ENCODE measurements around the gene KRTAP2-1. TPM values are rescaled to one million over a fixed set of nuclear protein-coding genes. Genes with fewer than 3 reads are reported as not detected.

KRTAP2-1 gene
- total and polyA plus RNA-seq, 2 donors from 2014 or later, result not detected

DNA sequence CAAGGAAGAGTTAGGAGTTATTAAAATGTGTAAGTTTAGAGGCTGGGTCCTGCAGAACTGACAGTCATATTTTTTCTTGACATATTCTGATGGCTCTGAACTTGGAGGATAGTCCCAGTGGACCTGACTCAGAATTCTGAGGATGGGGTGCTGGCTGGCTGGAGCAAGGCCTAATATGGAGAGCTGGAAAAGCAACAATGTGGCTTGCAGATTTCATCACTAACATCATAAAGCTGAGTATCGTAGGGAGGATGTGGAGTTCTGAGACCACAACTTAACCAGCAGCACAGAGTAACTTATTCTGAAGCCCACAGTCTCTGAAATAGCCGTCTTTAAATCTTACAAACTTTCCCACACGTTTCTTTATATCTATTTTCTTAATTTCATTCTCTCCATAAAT lies 22.4 kb downstream of the KRTAP2-1 start:
- H3K27ac ChIP-seq (ENCODE audit: low read depth in 2 of 2, low read length in 2 of 2), result no peak overlapping the region
- DNase-seq (no peak), FAIRE-seq (no peak)
- H3K4me3 ChIP-seq (ENCODE audit: low read length in 3 of 3), result no peak overlapping the region
- H3K4me1 ChIP-seq (ENCODE audit: control insufficient read depth in 2 of 3, insufficient read depth in 2 of 3, low read depth in 1 of 3, low read length in 3 of 3), result no peaks in the 10 kb centered on the region
- intact Hi-C loops (cut with DNase I), result no loop called here
- no peaks in the 10 kb centered on the region for H3K36me3 ChIP-seq (ENCODE audit: control insufficient read depth in 2 of 3, insufficient read depth in 3 of 3, low read length in 3 of 3)
- peaks cover 0 to 9% (median 0%) of the 10 kb centered on the region in 3 donors for H3K9me3 ChIP-seq (ENCODE audit: control insufficient read depth in 2 of 3, insufficient read depth in 1 of 3, low read length in 3 of 3)
- no peak overlapping the region for H3K9ac ChIP-seq (ENCODE audit: low read length in 3 of 3)
- no peaks in the 10 kb centered on the region for H3K27me3 ChIP-seq (ENCODE audit: control insufficient read depth, insufficient read depth, low read length)
- TF ChIP-seq, protein P1, sequence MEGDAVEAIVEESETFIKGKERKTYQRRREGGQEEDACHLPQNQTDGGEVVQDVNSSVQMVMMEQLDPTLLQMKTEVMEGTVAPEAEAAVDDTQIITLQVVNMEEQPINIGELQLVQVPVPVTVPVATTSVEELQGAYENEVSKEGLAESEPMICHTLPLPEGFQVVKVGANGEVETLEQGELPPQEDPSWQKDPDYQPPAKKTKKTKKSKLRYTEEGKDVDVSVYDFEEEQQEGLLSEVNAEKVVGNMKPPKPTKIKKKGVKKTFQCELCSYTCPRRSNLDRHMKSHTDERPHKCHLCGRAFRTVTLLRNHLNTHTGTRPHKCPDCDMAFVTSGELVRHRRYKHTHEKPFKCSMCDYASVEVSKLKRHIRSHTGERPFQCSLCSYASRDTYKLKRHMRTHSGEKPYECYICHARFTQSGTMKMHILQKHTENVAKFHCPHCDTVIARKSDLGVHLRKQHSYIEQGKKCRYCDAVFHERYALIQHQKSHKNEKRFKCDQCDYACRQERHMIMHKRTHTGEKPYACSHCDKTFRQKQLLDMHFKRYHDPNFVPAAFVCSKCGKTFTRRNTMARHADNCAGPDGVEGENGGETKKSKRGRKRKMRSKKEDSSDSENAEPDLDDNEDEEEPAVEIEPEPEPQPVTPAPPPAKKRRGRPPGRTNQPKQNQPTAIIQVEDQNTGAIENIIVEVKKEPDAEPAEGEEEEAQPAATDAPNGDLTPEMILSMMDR (IDR thresholded peaks at IDR 0.05; ENCODE audit: borderline replicate concordance, extremely low read depth, insufficient read depth), result no peak

DNA sequence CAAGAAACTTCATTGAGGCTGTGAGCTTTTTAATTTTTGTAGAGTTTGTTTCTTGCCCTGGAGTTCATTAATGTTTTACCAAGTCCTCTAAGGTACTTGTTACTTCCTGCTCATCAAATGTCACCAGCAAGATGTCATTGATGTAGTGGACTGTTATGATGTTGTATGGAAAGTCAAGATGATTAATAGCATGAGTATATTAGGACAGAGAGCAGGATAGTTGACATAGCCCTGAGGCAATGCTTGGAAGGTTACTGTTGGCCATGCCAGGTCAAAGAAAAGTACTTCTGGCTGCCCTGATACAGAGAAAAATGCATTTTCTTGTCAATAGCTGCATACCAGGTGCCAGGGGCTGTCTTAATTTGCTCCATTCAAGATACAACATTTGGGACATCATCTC lies 26.8 kb downstream of the KRTAP2-1 start:
- intact Hi-C loops (cut with DNase I), result no loop called here
- Histone ChIP-seq H3K4me3 (ENCODE audit: low read length in 3 of 3) (no peak overlapping the region), H3K4me1 (ENCODE audit: control insufficient read depth in 2 of 3, insufficient read depth in 2 of 3, low read depth in 1 of 3, low read length in 3 of 3) (no peaks in the 10 kb centered on the region), H3K9ac (ENCODE audit: low read length in 3 of 3) (no peak overlapping the region), H3K9me3 (ENCODE audit: control insufficient read depth in 2 of 3, insufficient read depth in 1 of 3, low read length in 3 of 3) (peaks cover 0 to 9% (median 0%) of the 10 kb centered on the region in 3 donors), H3K27ac (ENCODE audit: low read depth in 2 of 2, low read length in 2 of 2) (no peak overlapping the region), H3K27me3 (ENCODE audit: control insufficient read depth, insufficient read depth, low read length) (no peaks in the 10 kb centered on the region), H3K36me3 (ENCODE audit: control insufficient read depth in 2 of 3, insufficient read depth in 3 of 3, low read length in 3 of 3) (no peaks in the 10 kb centered on the region)
- DNase-seq (no peak), FAIRE-seq (no peak)
- TF ChIP-seq, protein P1 (IDR thresholded peaks at IDR 0.05; ENCODE audit: borderline replicate concordance, extremely low read depth, insufficient read depth), result no peak

DNA sequence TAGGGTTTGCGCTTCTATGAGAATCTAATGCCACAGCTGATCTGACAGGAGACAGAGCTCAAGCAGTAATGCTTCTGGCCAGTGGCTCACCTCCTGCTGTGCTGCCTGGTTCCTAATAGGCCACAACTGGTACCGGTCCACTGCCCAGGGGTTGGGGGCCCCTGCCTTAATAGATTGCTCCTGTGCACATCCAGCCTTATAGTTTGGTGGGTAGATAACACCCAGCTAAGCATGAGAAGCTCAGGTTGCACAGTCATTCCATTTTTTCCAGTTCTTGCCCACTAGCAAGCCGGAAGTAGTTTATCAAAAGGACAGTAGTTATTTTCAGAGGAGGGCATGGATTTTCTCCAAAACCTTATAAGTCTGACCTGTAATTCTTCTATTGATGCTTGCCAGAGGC lies 27.7 kb downstream of the KRTAP2-1 start:
- Histone ChIP-seq H3K9me3 (ENCODE audit: control insufficient read depth in 2 of 3, insufficient read depth in 1 of 3, low read length in 3 of 3) (peaks cover 0 to 9% (median 0%) of the 10 kb centered on the region in 3 donors), H3K4me1 (ENCODE audit: control insufficient read depth in 2 of 3, insufficient read depth in 2 of 3, low read depth in 1 of 3, low read length in 3 of 3) (no peaks in the 10 kb centered on the region), H3K9ac (ENCODE audit: low read length in 3 of 3) (no peak overlapping the region), H3K4me3 (ENCODE audit: low read length in 3 of 3) (no peak overlapping the region), H3K27me3 (ENCODE audit: control insufficient read depth, insufficient read depth, low read length) (no peaks in the 10 kb centered on the region), H3K36me3 (ENCODE audit: control insufficient read depth in 2 of 3, insufficient read depth in 3 of 3, low read length in 3 of 3) (no peaks in the 10 kb centered on the region), H3K27ac (ENCODE audit: low read depth in 2 of 2, low read length in 2 of 2) (no peak overlapping the region)
- TF ChIP-seq, protein P1 (IDR thresholded peaks at IDR 0.05; ENCODE audit: borderline replicate concordance, extremely low read depth, insufficient read depth), result no peak
- intact Hi-C loops (cut with DNase I), result no loop called here
- DNase-seq (no peak), FAIRE-seq (no peak)

DNA sequence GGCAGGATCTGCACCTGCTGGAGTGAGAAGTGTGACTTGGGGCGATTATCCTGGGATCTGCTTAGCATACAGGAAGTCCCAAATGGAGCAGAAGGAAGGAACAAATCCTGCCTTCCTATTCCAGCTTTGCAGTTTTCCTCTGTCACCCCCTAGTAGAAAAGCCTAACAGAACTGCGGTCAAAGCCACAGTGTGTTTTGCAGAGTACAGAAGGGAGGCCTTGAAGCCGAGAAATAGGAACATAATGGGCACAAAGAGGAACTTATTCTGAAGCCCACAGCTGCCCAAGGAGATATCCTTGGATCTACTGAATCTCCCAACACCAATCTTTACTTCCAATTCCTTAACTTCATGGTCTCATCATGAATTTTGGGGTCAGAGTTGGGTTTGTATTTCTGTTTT lies 28.6 kb downstream of the KRTAP2-1 start:
- DNase-seq (no peak), FAIRE-seq (no peak)
- intact Hi-C loops (cut with DNase I), result no loop called here
- Histone ChIP-seq H3K4me1 (ENCODE audit: control insufficient read depth in 2 of 3, insufficient read depth in 2 of 3, low read depth in 1 of 3, low read length in 3 of 3) (no peaks in the 10 kb centered on the region), H3K4me3 (ENCODE audit: low read length in 3 of 3) (no peak overlapping the region), H3K36me3 (ENCODE audit: control insufficient read depth in 2 of 3, insufficient read depth in 3 of 3, low read length in 3 of 3) (no peaks in the 10 kb centered on the region), H3K9me3 (ENCODE audit: control insufficient read depth in 2 of 3, insufficient read depth in 1 of 3, low read length in 3 of 3) (peaks cover 0 to 9% (median 0%) of the 10 kb centered on the region in 3 donors), H3K9ac (ENCODE audit: low read length in 3 of 3) (no peak overlapping the region), H3K27me3 (ENCODE audit: control insufficient read depth, insufficient read depth, low read length) (no peaks in the 10 kb centered on the region), H3K27ac (ENCODE audit: low read depth in 2 of 2, low read length in 2 of 2) (no peak overlapping the region)
- TF ChIP-seq, protein P1 (IDR thresholded peaks at IDR 0.05; ENCODE audit: borderline replicate concordance, extremely low read depth, insufficient read depth), result no peak

Data from kidney (tissue), 14 donors.